ENCODE measurements around the gene LDLRAD4.

- TF ChIP-seq, protein P1, sequence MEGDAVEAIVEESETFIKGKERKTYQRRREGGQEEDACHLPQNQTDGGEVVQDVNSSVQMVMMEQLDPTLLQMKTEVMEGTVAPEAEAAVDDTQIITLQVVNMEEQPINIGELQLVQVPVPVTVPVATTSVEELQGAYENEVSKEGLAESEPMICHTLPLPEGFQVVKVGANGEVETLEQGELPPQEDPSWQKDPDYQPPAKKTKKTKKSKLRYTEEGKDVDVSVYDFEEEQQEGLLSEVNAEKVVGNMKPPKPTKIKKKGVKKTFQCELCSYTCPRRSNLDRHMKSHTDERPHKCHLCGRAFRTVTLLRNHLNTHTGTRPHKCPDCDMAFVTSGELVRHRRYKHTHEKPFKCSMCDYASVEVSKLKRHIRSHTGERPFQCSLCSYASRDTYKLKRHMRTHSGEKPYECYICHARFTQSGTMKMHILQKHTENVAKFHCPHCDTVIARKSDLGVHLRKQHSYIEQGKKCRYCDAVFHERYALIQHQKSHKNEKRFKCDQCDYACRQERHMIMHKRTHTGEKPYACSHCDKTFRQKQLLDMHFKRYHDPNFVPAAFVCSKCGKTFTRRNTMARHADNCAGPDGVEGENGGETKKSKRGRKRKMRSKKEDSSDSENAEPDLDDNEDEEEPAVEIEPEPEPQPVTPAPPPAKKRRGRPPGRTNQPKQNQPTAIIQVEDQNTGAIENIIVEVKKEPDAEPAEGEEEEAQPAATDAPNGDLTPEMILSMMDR (IDR thresholded peaks at IDR 0.05; ENCODE audit: borderline replicate concordance, extremely low read depth, low read length, poor library complexity, severe bottlenecking) = no peak
- TF ChIP-seq EZH2 (IDR thresholded peaks at IDR 0.05; ENCODE audit: borderline replicate concordance, low read depth, low read length, severe bottlenecking) = no peak
These were observed 283.0 kb downstream of the LDLRAD4 start for GRCh38 chr18:13501543-13501887.

Data from DND-41 (cell line).